EL (cell line): ENCODE measurements around the gene RBM42.

Experiments
- DNase-seq: peaks from one replicate; pipeline ENCODE4 v3.0.0-alpha.2; 2016

RBM42 gene

GRCh38 chr19:35655600-35655999 lies 26.8 kb downstream of the RBM42 start:
- no peak for DNase-seq

GRCh38 chr19:35656700-35657099 lies 27.9 kb downstream of the RBM42 start:
- no peak for DNase-seq

- DNase-seq = no peak
These were observed 29.3 kb downstream of the RBM42 start for GRCh38 chr19:35657904-35658700.

- DNase-seq = no peak
These were observed 33.1 kb downstream of the RBM42 start for GRCh38 chr19:35661995-35662340.

- DNase-seq = no peak
These were observed 35.1 kb downstream of the RBM42 start for GRCh38 chr19:35663981-35664380.

- no peak for DNase-seq
These were observed 36.3 kb downstream of the RBM42 start for GRCh38 chr19:35665157-35665556.

- DNase-seq = no peak
These were observed 36.8 kb downstream of the RBM42 start for GRCh38 chr19:35665604-35666003.

- no peak for DNase-seq
These were observed 37.5 kb downstream of the RBM42 start, which contains the start of gene UPK1A for GRCh38 chr19:35666251-35666913. Gene UPK1A (plus strand): TSS chr19:35666517. CDS start chr19:35666813, 296 bp downstream.

- DNase-seq = no peak
These were observed 40.7 kb downstream of the RBM42 start for GRCh38 chr19:35669566-35669965.

- no peak for DNase-seq
These were observed 41.1 kb downstream of the RBM42 start for GRCh38 chr19:35669974-35670373.

- DNase-seq = no peak
These were observed 41.9 kb downstream of the RBM42 start for GRCh38 chr19:35670686-35671085.

GRCh38 chr19:35671818-35672217 lies 43.0 kb downstream of the RBM42 start:
- DNase-seq = no peak

GRCh38 chr19:35673121-35673804 lies 44.4 kb downstream of the RBM42 start:
- peak; percentile 87 for DNase-seq

GRCh38 chr19:35675589-35676140 lies 46.8 kb downstream of the RBM42 start:
- no peak for DNase-seq
